ENCODE measurements around the gene NLGN1.

DNA sequence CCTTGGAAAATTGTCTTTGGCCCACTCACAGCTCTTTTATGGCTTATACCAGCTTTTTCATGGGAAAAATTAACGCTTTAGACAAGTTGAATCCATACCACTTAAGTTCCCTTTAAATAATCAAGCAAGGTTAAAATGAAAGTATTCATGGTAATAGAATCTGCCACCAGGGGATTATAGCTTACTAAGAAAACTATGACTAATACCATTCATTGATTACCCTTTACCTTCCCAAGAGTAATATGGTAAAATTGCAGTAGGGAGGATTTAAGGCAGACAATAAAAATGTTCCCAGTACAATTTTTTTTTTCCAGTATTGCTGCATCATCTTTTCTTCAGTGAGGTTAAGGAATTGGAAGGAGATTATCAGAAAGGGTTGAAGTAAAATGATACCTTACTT lies 820.5 kb downstream of the NLGN1 start:
- TF ChIP-seq EZH2 (IDR thresholded peaks at IDR 0.05) = no peak
- no peak for TF ChIP-seq EZH2phosphoT487 (IDR thresholded peaks at IDR 0.05)
- TF ChIP-seq, protein P1, sequence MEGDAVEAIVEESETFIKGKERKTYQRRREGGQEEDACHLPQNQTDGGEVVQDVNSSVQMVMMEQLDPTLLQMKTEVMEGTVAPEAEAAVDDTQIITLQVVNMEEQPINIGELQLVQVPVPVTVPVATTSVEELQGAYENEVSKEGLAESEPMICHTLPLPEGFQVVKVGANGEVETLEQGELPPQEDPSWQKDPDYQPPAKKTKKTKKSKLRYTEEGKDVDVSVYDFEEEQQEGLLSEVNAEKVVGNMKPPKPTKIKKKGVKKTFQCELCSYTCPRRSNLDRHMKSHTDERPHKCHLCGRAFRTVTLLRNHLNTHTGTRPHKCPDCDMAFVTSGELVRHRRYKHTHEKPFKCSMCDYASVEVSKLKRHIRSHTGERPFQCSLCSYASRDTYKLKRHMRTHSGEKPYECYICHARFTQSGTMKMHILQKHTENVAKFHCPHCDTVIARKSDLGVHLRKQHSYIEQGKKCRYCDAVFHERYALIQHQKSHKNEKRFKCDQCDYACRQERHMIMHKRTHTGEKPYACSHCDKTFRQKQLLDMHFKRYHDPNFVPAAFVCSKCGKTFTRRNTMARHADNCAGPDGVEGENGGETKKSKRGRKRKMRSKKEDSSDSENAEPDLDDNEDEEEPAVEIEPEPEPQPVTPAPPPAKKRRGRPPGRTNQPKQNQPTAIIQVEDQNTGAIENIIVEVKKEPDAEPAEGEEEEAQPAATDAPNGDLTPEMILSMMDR (IDR thresholded peaks at IDR 0.05) = no peak
